ENCODE data around the gene CREBBP.

- TF ChIP-seq POLR2A (IDR thresholded peaks at IDR 0.05; ENCODE audit: low read depth, low read length) (no peak), POLR2AphosphoS5 (IDR thresholded peaks at IDR 0.05; ENCODE audit: low read depth, low read length) (no peak), TAF1 (IDR thresholded peaks at IDR 0.05; ENCODE audit: borderline replicate concordance, low read depth, low read length) (no peak)
These were observed 134.7 kb downstream of the CREBBP start for GRCh38 chr16:3745751-3746355.
